ENCODE measurements around the gene TMEM61.

GRCh38 chr1:54944610-54945392, 35.6 kb upstream of the TMEM61 start:
- TF ChIP-seq ARNTL (CRISPR knock-in tag; IDR thresholded peaks at IDR 0.05; ENCODE audit: borderline replicate concordance, low read depth), result no peak
- no peak for TF ChIP-seq BACH2 (CRISPR knock-in tag; IDR thresholded peaks at IDR 0.05; ENCODE audit: borderline replicate concordance)
- no peak for TF ChIP-seq PPARA (CRISPR knock-in tag; IDR thresholded peaks at IDR 0.05; ENCODE audit: borderline replicate concordance)
- TF ChIP-seq RARB (CRISPR knock-in tag; IDR thresholded peaks at IDR 0.05), result no peak
- no peak for TF ChIP-seq ESRRG (CRISPR knock-in tag; IDR thresholded peaks at IDR 0.05)
- TF ChIP-seq, protein P1, sequence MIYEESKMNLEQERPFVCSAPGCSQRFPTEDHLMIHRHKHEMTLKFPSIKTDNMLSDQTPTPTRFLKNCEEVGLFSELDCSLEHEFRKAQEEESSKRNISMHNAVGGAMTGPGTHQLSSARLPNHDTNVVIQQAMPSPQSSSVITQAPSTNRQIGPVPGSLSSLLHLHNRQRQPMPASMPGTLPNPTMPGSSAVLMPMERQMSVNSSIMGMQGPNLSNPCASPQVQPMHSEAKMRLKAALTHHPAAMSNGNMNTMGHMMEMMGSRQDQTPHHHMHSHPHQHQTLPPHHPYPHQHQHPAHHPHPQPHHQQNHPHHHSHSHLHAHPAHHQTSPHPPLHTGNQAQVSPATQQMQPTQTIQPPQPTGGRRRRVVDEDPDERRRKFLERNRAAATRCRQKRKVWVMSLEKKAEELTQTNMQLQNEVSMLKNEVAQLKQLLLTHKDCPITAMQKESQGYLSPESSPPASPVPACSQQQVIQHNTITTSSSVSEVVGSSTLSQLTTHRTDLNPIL (CRISPR knock-in tag; IDR thresholded peaks at IDR 0.05; ENCODE audit: low read depth), result no peak
- no peak for TF ChIP-seq ZFP3 (CRISPR knock-in tag; IDR thresholded peaks at IDR 0.05)
- no peak for TF ChIP-seq GLIS3 (CRISPR knock-in tag; IDR thresholded peaks at IDR 0.05)
